Activated naive CD8-positive, alpha-beta T cell (primary cell): ENCODE measurements around the gene GAREM2.

Experiments used
- H3K27ac Mint-ChIP-seq: one replicate; pipeline ENCODE4 v1.8.0; 2021; ENCODE audit warnings: mixed read lengths
- H3K27me3 Mint-ChIP-seq: one replicate; pipeline ENCODE4 v1.8.0; 2021; ENCODE audit warnings: mixed read lengths
- H3K36me3 Mint-ChIP-seq: one replicate; pipeline ENCODE4 v1.8.0; 2021; ENCODE audit warnings: mixed read lengths
- H3K4me1 Mint-ChIP-seq: one replicate; pipeline ENCODE4 v1.8.0; 2021; ENCODE audit warnings: low read depth, mixed read lengths
- H3K4me3 Mint-ChIP-seq: one replicate; pipeline ENCODE4 v1.8.0; 2021; ENCODE audit warnings: mild to moderate bottlenecking, mixed read lengths
- H3K9me3 Mint-ChIP-seq: one replicate; pipeline ENCODE4 v1.8.0; 2021; ENCODE audit warnings: low read depth, mixed read lengths

Gene GAREM2

DNA sequence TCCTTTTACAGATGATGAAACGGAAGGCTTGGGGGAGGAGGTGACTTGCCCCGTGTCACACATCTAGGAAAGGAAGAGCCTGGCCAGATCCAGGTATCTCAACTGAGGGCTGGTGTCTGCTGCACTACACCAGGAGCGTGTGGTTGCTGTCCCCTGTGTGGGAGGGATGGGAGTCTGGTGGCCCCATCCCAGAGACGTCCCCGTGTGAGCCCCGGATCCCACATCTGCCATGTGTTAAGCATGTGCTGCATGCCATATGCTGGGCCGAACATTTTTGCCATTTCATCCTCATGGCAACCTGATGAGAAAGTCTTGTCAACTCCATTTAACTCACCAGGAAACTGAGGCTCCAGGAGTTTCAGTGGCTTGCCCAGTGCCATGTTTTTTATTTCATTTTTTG lies 4.2 kb downstream of the GAREM2 start:
- no peak overlapping the region for H3K4me3 Mint-ChIP-seq
- peaks cover 29% of the 10 kb centered on the region for H3K27me3 Mint-ChIP-seq
- peaks cover 15% of the 10 kb centered on the region for H3K4me1 Mint-ChIP-seq
- H3K36me3 Mint-ChIP-seq: peaks cover 7% of the 10 kb centered on the region
- H3K27ac Mint-ChIP-seq: no peak overlapping the region
- H3K9me3 Mint-ChIP-seq: no peaks in the 10 kb centered on the region

DNA sequence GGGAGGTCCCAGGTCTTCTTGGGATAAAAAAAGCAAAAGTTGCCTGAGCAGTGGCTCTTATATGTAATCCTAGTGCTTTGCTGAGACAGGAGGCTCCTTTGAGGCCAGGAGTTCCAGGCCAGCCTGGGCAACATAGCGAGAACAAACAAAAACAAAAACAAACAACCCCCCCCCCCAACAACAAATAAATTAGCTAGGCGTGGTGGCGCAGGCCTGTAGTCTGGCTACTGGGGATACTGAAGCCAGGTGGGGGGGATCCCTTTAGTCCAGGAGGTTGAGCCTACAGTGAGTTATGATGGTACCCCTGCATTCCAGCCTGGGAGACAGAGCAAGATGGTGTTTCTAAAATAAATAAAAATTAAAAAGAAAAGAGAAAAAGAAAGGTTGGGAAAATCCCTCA lies 5.4 kb downstream of the GAREM2 start:
- no peaks in the 10 kb centered on the region for H3K9me3 Mint-ChIP-seq
- H3K27ac Mint-ChIP-seq: no peak overlapping the region
- no peak overlapping the region for H3K4me3 Mint-ChIP-seq
- H3K27me3 Mint-ChIP-seq: peaks cover 27% of the 10 kb centered on the region
- H3K4me1 Mint-ChIP-seq: peaks cover 13% of the 10 kb centered on the region
- H3K36me3 Mint-ChIP-seq: peaks cover 7% of the 10 kb centered on the region

- Mint-ChIP-seq H3K36me3 (peaks cover 7% of the 10 kb centered on the region), H3K4me3 (peak overlapping the region; percentile 60), H3K27ac (no peak overlapping the region), H3K4me1 (peaks cover 16% of the 10 kb centered on the region), H3K9me3 (no peaks in the 10 kb centered on the region), H3K27me3 (peaks cover 27% of the 10 kb centered on the region)
These were observed 6.0 kb downstream of the GAREM2 start for GRCh38 chr2:26178746-26179436.

DNA sequence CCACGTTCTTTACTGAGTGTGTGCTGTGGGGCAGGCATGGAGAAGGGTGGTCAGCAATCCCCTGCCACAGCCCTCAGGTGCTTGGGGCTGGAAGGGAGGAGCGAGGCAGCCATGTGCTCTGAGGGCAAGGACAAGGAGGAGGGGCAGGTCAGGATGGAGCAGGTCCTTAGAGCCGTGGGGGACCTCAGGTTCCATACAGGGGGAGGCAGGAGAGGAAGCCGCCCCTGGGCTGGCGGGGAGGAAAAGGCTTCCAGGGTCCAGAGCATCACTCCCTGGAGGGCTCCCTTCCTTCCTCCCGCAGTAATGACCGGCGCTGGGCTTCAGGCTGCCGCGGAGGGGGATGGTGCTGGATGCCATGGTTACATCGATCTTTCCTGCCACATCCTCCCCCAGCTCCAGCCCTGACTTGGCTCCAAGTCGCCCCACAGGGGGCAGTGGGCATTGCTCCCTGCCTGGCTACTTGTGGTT lies 6.6 kb downstream of the GAREM2 start:
- Mint-ChIP-seq H3K27ac (no peak overlapping the region), H3K27me3 (peaks cover 24% of the 10 kb centered on the region), H3K36me3 (peaks cover 4% of the 10 kb centered on the region), H3K9me3 (no peaks in the 10 kb centered on the region), H3K4me3 (peak overlapping the region; percentile 60), H3K4me1 (peaks cover 14% of the 10 kb centered on the region)

DNA sequence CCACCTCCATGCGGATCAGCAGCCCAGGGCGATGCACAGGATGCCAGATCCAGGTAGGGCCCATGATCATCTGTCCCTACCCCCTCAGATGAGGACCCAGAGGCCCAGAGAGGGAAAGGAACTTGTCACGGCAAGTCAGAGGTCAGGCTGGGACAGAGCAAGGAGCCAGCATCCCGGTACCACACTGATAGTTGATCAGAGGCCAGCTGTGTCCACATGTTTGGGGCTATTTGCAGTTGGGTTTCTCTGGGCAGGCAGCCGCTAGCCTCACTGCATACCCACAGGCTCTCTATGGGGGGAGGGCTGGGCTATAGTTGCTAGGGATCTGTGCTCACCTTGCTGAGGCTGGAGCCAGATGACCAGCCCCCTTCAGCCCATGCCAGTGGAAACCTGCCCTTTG lies 9.6 kb downstream of the GAREM2 start:
- Mint-ChIP-seq H3K27ac (no peak overlapping the region), H3K4me1 (peaks cover 18% of the 10 kb centered on the region), H3K36me3 (peaks cover 2% of the 10 kb centered on the region), H3K4me3 (no peak overlapping the region), H3K27me3 (peaks cover 18% of the 10 kb centered on the region), H3K9me3 (no peaks in the 10 kb centered on the region)

DNA sequence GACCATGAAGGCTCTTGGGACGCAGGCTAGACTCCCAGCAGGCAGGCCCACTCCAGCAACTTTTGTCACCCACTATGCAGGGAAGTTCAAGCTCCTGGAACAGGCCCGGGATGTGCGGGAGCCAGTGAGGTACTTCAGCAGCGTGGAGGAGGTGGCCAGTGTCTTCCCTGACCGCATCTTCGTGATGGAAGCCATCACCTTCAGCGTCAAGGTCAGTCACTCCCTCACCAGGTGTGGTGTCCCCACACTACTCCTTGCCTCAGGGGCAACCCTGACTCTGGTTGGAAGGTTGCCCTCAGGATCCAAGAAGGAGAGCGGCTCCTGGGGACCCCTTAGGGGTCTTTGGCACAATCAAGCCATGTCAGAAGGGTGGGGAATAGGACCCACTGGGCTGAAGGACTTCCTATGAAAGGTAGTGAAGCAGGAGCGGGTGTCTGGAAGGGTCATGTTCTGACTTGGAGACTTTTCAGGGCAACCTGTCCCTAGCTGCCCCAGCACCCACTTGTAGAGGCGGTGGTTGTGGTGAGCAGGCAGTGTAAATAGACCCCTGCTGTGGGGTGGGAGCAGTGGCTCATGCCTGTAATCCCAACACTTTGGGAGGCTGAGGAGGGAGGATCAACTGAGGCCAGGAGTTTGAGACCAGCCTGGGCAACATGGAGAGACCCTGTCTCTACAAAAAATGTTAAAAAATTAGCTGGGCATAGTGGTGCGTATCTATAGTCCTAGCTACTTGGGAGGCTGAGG lies 10.2 kb downstream of the GAREM2 start:
- Mint-ChIP-seq H3K27me3 (peaks cover 18% of the 10 kb centered on the region), H3K4me1 (peaks cover 18% of the 10 kb centered on the region), H3K9me3 (no peaks in the 10 kb centered on the region), H3K4me3 (no peak overlapping the region), H3K36me3 (peaks cover 2% of the 10 kb centered on the region), H3K27ac (peak overlapping the region; percentile 74)

GRCh38 chr2:26184121-26184520 lies 11.2 kb downstream of the GAREM2 start:
- Mint-ChIP-seq H3K27ac (peak overlapping the region; percentile 74), H3K36me3 (peaks cover 2% of the 10 kb centered on the region), H3K4me3 (peak overlapping the region; percentile 78), H3K27me3 (peaks cover 17% of the 10 kb centered on the region), H3K4me1 (peaks cover 17% of the 10 kb centered on the region), H3K9me3 (no peaks in the 10 kb centered on the region)

- Mint-ChIP-seq H3K4me1 (peaks cover 13% of the 10 kb centered on the region), H3K4me3 (peak overlapping the region; percentile 79), H3K9me3 (no peaks in the 10 kb centered on the region), H3K27me3 (peaks cover 14% of the 10 kb centered on the region), H3K27ac (no peak overlapping the region), H3K36me3 (peaks cover 2% of the 10 kb centered on the region)
These were observed 11.8 kb downstream of the GAREM2 start for GRCh38 chr2:26184555-26185303.

GRCh38 chr2:26185304-26185928 lies 12.5 kb downstream of the GAREM2 start:
- Mint-ChIP-seq H3K9me3 (no peaks in the 10 kb centered on the region), H3K27me3 (peaks cover 10% of the 10 kb centered on the region), H3K27ac (peak overlapping the region; percentile 34), H3K4me1 (peaks cover 10% of the 10 kb centered on the region), H3K4me3 (peak overlapping the region; percentile 79), H3K36me3 (no peaks in the 10 kb centered on the region)

DNA sequence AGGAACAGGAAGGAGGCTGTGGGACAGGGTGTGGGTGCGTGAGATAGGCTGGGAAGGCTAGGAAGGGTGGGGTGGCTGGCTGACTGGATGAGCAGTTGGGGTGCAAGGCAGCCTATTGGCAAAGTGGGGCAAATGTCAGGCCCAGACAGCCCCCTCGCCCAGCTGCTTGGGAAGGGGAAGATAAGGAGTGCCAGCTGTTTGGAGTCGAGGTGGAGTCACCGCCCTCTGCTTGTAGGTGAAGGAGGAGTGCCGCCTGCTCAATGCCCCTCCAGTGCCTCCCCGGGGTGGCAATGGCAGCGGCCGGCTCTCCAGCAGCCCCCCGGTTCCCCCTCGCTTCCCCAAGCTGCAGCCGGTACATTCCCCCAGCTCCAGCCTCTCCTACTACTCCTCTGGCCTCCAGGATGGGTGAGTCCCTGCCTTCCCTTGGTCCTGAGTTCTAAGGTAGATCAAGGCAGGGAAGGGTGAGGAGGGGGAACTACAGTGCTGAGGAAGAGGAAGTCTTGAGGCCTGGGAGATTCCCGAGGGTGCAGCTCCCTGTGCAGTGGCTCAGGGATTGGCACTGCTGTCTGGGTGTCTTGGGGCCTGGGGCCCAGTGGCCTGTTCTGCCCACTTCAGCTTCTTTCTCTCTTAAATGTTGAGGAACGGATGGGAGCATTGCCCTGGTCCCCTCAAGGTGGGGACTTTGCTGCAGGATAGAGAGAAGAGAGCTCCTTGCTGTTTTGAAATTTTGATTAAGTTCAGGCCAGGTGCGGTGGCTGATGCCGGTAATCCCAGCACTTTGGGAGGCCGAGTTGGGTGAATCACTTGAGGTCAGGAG lies 13.3 kb downstream of the GAREM2 start:
- peaks cover 3% of the 10 kb centered on the region for H3K27me3 Mint-ChIP-seq
- H3K4me3 Mint-ChIP-seq: peak overlapping the region; percentile 79
- H3K27ac Mint-ChIP-seq: peak overlapping the region; percentile 34
- H3K36me3 Mint-ChIP-seq: no peaks in the 10 kb centered on the region
- no peaks in the 10 kb centered on the region for H3K9me3 Mint-ChIP-seq
- H3K4me1 Mint-ChIP-seq: peaks cover 10% of the 10 kb centered on the region

DNA sequence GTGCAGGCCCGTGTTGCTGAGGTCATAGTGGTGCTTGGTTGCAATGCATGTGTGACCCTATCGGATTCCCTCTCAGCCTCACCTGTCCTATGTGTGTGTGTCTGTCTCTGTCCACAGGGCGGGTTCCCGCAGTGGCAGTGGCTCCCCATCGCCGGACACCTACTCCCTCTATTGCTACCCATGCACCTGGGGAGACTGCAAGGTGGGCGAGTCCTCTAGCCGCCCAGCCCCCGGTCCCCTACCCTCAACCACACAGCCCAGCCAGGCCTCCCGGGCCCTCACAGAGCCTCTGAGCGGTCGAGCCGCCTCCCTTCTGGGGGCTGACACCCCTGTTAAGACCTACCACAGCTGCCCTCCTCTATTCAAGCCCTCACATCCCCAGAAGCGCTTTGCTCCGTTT lies 14.2 kb downstream of the GAREM2 start:
- no peaks in the 10 kb centered on the region for H3K27me3 Mint-ChIP-seq
- H3K4me1 Mint-ChIP-seq: peaks cover 10% of the 10 kb centered on the region
- H3K4me3 Mint-ChIP-seq: no peak overlapping the region
- H3K27ac Mint-ChIP-seq: no peak overlapping the region
- no peaks in the 10 kb centered on the region for H3K9me3 Mint-ChIP-seq
- H3K36me3 Mint-ChIP-seq: no peaks in the 10 kb centered on the region

DNA sequence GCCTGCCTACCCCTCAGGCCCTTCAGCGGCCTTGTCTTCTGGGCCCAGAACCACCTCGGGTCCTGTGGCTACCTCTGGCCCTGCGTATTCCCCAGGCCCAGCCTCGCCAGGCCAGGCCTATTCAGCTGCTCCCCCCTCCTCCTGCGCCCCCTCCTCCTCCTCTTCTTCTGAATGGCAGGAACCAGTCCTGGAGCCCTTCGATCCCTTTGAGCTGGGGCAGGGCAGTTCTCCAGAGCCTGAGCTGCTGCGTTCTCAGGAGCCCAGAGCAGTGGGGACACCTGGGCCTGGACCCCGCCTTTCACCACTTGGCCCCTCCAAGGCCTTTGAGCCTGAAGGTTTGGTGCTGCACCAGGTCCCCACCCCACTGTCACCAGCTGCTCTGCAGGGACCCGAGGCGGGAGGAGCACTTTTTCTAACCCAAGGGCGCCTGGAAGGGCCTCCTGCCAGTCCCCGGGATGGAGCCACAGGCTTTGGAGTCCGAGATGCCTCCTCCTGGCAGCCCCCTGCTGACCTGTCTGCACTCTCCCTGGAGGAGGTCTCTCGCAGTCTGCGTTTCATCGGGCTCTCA lies 14.7 kb downstream of the GAREM2 start:
- Mint-ChIP-seq H3K4me3 (no peak overlapping the region), H3K4me1 (peaks cover 10% of the 10 kb centered on the region), H3K36me3 (no peaks in the 10 kb centered on the region), H3K27me3 (no peaks in the 10 kb centered on the region), H3K9me3 (no peaks in the 10 kb centered on the region), H3K27ac (no peak overlapping the region)

- H3K9me3 Mint-ChIP-seq: no peaks in the 10 kb centered on the region
These were observed 16.2 kb downstream of the GAREM2 start for GRCh38 chr2:26189123-26189522.

DNA sequence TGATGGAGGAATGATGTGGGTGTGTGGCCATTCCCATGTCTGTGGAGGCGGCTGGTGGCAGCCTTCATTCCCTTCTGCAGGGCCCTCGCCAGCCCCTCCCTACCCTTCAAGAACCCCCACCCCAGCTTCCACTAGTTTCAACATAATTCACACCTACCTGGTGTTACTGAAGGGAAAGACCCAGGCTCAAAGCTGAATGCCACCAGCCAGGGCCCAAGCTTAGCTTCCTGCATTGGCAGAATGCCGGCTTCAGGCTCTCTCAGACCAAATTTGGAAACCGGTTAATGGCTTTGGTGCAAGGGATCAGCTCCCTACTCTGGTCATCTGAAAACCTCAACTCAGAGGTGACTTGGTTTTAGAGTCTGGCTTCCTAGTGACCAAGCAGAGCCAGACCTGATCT lies 16.9 kb downstream of the GAREM2 start:
- Mint-ChIP-seq H3K27ac (no peak overlapping the region), H3K4me3 (no peak overlapping the region), H3K9me3 (no peaks in the 10 kb centered on the region), H3K36me3 (no peaks in the 10 kb centered on the region), H3K4me1 (peaks cover 7% of the 10 kb centered on the region), H3K27me3 (no peaks in the 10 kb centered on the region)

More at GRCh38 chr2:26189123-26189522, 16.2 kb downstream of the GAREM2 start:
- H3K36me3 Mint-ChIP-seq: no peaks in the 10 kb centered on the region
- peaks cover 7% of the 10 kb centered on the region for H3K4me1 Mint-ChIP-seq
- no peak overlapping the region for H3K4me3 Mint-ChIP-seq
- H3K27me3 Mint-ChIP-seq: no peaks in the 10 kb centered on the region
- H3K27ac Mint-ChIP-seq: peak overlapping the region; percentile 51
